DMS114 treated with DMSO at 0.1 percent for 48 hours (cell line): ENCODE measurements around the gene PLCXD1.
"Not testable (repeated sequence)": the region's sequence is repeated elsewhere in the genome, so short reads cannot be mapped to it uniquely, and the experiment has no call there.

Experiments
- DNase-seq: peaks from one replicate; lab custom pipeline; 2025; ENCODE audit not compliant: unreplicated experiment; lab: John Stamatoyannopoulos, UW

Gene PLCXD1, protein sequence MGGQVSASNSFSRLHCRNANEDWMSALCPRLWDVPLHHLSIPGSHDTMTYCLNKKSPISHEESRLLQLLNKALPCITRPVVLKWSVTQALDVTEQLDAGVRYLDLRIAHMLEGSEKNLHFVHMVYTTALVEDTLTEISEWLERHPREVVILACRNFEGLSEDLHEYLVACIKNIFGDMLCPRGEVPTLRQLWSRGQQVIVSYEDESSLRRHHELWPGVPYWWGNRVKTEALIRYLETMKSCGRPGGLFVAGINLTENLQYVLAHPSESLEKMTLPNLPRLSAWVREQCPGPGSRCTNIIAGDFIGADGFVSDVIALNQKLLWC

DNA sequence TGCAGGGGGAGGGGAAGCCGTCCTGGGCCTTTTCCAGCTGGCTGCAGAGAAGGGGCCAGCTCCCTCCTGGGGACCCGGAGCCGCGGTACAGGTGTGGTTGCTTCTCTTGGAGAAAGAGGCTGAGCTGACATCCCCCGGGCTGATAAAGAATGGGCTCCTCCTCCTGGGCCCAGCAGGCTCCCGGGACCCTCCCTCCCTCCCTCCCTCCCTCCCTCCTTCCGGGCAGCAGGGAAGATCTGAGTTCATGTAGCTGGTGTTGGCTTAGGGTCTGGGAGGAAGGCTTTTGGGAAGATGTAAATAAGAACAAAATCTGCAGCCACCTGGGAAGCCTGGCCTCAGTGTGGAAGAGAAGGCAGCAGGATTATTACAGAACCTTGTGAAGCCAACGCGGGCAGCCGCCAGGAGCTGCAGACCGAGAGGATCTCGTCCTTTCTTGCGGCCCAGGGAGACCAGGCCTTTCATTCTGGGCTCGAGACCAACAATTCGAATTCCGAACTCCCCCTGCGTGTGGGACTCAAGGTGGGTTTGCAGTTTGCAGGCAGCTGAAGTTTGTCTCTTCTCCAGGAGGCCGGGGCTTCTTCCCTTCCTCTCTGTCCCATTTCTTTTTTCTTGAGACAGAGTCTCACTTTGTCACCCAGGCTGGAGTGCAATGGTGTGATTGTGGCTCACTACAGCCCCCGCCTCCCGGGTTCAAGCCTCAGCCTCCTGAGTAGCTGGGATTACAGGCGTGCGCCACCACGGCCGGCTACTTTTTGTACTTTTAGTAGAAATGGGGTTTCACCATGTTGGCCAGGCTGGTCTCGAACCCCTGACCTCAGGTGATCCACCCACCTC is at the start of gene PLCXD1:
Gene PLCXD1, plus strand, starts transcription at position 216 of the 834 bp plus-strand sequence. CDS start 2,807 bp downstream, outside the sequence.
- no peak for DNase-seq

DNA sequence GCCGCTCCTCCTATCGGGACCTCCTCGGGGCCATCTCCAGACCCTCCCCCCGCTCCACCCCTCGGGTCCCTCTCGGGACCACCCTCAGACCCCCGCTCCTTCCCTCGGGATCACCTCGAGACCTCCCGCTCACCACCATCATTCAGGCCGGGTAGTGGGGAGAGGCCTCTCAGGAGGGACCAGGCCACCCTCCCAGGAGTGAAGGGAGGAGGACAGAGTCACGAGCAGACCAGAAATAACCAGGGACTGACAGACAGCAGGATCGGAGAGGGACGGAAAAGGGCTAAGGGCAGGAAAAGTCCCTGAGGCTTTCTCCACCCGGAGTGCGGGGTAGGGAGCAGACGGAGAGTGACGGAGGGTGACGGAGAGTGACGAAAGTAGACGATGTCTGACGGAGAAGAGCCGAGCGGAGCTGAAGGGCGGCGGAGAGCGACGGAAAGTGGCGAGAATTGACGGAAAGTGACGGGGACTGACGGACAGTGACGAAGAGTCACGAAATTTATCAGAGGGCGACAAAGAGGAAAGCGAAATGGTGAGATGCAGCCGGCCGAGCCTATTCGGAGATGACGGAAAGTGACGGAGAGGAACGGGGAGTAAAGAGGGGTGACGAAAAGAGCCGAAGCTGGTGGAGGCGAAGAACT is 49.4 kb upstream of the PLCXD1 start:
- DNase-seq: not testable (repeated sequence)

DNA sequence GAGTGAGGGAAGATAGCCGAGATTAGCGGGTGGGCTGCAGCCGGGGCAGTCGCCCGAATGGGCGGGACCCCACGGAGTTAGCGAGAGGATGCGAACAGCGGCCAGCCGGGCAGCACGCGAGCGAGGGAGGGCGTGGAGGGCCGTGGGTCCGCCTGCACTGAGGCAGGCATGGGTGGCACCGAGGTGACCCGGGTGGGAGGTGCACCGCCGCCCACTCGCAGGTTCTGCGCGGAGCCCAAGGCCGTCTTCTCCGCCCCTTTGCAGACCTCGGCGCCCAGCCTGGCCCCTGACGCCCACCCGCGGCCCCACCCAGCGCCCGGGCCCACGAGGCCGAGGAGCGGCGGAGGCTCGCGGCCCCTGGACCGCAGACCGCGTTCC is 48.9 kb upstream of the PLCXD1 start:
- DNase-seq: not testable (repeated sequence)

DNA sequence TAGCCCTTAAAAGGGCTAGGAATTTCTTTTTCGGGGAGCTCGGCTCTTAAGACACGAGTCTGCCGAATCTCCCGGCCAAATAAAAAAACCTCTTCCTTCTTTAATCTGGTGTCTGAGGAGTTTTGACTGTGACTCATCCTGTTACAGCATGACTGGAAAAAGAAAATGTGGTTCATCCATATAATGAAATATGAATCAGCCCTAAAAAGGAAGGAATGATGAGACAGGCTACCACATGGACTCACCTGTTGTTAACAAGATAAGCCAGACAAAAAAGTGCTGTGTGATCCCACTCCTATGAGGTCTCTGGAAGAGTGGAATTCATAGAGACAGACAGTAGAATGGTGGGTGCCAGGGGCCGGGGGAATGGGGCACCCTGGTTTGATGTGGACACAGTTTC is 45.0 kb upstream of the PLCXD1 start:
- not testable (repeated sequence) for DNase-seq

DNA sequence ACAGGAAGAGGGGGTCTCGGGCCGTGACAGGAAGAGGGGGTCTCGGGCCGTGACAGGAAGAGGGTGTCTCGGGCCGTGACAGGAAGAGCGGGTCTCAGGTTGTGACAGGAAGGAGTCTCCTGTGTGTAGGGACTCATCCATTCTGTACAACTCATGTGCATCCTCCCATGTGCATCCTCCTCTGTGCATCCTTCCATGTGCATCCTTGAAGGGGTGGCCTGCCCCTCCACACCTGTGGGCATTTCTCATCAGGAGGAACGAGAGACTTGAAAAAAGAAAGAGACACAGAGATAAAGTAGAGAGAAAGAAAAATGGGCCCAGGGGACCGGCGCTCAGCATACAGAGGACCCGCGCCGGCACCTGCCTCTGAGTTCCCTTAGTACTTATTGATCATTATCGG is 30.2 kb upstream of the PLCXD1 start:
- DNase-seq: no peak

DNA sequence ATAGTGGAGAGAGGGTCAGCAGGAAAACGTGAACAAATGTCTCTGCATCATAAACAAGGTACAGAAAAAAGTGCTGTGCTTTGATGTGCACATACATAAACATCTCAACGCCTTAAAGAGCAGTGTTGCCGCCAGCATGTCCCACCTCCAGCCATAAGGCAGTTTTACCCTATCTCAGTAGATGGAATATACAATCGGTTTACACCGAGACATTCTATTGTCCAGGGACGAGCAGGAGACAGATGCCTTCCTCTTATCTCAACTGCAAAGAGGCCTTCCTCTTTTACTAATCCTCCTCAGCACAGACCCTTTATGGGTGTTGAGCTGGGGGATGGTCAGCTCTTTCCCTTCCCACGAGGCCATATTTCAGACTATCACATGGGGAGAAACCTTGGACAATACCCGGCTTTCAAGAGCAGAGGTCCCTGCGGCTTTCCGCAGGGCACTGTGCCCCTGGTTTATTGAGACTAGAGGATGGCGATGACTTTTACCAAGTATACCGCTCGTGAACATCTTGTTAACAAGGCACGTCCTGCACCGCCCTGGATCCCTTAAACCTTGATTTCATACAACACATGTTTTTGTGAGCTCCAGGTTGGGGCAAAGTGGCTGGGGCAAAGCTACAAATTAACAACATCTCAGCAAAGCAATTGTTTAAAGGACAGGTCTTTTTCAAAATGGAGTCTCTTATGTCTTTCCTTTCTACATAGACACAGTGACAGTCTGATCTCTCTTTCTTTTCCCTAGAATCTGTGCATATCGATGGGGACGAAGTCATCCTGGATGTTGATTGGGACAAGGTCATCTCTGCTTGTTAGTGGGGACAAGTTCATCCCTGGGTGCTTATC is 29.6 kb upstream of the PLCXD1 start:
- not testable (repeated sequence) for DNase-seq

DNA sequence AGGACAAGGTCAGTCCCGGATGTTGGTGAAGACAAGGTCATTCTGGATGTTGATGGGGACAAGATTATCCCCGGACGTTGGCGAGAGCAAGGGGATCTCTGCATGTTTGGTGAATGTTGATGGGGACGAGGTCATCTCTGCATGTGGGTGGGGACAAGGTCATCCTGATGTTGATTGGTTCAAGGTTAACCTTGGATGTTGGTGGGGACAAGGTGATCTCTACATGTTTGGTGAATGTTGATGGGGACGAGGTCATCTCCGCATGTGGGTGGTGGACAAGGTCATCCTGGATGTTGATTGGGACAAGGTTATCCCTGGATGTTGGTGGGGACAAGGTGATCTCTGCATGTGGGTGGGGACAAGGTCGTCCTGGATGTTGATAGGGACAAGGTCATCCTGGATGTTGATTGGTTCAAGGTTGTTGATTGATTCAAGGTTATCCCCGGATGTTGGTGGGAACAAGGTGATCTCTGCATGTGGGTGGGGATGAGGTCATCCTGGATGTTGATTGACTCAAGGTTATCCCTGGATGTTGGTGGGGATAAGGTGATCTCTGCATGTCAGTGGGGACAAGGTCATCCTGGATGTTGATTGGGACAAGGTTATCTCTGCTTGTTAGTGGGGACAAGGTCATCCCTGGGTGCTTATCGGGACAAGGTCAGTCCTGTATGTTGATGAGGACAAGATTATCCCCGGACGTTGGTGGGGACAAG is 28.8 kb upstream of the PLCXD1 start:
- no peak for DNase-seq

DNA sequence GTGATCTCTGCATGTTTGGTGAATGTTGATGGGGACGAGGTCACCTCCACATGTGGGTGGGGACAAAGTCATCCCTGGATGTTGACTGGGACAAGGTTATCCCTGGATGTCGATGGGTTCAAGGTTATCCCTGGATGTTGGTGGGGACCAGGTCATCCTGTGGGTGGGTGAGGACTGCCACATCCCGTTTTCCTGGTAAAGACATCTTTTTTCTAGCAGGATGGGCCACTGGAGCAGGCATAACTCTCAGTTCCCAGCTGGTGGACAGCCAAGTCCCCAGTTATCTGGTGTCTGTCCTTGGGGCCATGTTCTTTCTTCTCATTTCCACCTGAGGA is 28.3 kb upstream of the PLCXD1 start:
- no peak for DNase-seq

DNA sequence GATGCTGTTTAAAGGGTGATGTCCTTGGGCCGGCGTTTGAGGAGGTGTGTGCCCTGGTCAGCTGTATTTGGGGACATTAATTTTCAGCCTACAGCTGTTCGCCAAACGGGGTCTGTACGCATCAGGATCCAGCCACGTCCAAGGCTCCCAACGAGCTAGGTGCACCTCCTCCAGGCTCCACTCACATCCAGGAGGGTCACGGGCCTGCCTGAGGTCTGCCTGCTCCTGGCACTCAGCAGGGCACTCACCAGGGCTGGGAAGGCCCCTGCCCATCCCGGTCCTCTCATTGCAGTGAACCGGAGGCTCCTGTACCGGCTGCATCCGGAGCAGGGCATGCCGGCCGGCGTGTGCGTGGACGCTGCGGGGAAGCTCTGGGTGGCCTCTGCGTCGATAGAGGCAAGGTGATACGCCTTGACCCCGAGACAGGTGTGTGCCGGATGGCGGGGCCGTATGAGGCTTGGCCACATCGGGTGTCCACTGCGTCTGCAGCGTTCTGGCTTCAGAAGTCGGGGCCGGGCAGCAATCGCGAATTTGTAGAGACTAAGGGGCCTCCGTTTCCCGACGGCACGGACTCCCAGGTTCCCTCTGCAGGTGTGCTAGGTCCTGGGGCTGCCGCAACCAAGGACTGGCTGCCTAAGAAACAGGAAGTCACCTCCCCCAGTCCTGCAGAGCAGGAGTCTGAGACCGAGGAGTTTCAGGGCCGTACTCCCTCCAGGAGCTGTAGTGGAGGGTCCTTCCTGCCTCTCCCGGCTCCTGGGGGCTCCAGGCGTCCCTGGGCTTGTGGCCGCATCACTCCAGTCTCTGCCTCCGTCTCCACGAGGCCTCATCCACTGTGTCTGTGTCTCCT is 27.5 kb upstream of the PLCXD1 start:
- no peak for DNase-seq

DNA sequence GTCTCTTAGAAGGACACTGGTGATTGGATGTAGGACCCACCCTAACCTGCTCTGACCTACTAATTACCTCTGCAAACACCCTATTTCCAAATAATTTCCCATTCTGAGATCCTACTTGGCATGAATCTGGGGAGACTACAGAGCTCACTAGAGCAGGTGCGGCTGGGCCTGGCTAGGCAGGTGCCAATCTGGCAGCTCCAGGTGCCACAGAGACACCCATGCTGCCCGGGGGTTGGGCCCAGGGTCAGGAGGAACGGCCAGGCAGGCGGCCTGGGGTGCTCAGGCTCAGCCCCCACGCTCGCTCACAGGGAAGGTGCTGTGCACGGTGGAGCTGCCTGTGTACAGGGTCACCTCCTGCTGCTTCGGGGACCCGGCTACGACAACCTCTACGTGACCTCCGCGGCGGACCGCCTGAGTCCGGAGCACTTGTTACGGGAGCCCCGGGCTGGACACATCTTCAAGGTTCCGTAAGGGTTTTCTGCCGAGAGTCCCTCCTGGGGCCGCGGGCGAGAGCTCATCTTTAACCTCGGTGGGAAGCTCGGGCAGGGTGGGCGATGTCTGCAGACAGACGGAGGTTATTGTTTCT is 26.5 kb upstream of the PLCXD1 start:
- DNase-seq: no peak

DNA sequence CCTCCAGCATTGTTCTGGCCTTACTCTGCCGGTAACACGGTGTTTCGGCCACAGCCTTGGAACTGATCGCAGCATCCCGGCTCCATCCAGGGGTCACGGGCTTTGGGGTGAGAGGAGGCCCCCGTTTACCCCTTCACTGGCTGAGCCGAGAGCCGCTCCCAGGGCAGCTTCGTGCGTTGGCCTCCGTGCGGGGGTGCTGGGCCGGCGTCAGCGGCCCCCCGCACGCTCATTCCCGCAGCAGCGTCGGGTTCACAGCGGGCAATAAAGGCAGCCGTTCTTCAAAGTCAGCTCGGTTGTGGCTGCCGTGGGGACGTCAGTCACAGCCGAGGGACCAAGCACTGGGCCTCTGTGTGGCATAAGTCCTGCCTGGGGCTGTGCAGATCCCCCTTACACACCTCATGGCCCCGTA is 25.3 kb upstream of the PLCXD1 start:
- DNase-seq: no peak

DNA sequence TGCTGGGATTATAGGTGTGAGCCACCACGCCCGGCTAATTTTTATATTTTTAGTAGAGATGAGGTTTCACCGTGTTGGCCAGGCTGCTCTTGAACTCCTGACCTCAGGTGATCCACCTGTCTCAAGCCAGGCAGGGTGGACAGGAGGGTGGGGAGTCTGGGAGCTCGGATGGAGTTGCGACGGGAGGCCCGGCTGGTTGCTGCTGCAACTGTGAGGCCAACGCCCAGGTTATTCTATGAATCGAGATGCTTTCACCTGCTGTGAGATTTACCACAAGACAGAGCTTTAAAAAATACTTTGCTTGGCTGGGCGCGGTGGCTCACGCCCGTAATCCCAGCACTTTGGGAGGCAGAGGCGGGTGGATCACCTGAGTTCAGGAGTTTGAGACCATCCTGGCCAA is 24.1 kb upstream of the PLCXD1 start:
- not testable (repeated sequence) for DNase-seq

DNA sequence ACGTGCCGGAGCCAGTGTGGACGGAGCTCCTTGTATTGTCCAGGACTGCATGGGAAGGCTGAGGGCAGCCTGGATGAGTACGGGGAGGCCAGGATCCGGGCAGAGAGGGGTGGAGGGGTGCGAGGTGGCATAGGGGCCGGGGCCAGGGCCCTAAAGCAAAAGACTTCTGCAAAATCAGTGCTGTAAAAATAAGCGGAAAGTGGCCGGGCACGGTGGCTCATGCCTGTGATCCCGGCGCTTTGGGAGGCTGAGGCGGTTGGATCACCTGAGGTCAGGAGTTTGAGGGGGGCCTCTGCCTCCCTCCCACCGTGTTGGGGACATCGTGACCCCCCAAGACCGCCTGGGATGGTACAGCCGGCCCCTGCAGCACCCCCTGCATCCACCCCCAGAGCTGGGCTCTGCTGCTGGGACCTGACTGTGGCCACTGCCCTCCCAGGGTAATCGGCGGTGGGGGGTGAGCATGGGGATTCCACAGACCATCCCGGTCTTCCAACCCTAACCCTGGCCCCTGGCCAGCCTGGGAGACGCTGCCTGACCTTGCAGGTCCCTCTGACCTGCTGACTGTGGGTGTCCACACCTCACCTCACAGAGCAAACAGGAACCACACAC is 23.4 kb upstream of the PLCXD1 start:
- DNase-seq: no peak

DNA sequence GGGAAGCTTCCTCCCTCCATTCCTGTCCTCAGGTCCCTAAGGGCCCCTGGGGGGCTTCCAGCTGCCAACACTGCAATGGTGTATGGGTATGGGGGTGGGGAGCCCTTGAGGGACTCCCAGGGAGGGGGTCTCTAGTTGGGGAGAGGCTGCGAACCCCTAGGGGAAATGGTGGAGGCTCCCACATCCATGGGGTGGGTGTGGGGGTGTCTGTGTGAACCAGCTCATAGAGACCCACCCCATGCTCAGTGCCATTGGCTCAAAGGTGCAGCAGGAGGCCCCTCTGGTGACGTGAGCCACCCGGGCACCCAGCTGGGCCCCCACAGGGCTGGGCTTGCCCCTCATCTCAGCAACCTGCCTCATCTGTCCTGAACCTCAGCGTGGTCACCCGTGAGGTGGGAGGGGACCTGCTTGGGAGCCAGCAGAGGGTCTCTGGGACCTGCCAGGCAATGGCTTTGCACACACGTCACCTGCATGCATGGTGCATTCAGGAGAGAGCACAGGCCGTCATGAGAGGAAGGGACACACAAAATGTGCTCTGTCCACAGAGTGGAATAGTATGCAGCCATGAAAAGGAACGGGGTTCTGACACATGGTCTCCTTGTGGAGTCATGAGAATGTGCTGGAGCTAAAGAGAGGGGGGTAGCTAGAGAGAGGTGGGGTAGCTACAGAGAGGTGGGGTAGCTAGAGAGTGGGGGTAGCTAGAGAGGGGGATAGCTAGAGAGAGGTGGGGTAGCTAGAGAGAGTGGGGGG is 22.7 kb upstream of the PLCXD1 start:
- DNase-seq: no peak

DNA sequence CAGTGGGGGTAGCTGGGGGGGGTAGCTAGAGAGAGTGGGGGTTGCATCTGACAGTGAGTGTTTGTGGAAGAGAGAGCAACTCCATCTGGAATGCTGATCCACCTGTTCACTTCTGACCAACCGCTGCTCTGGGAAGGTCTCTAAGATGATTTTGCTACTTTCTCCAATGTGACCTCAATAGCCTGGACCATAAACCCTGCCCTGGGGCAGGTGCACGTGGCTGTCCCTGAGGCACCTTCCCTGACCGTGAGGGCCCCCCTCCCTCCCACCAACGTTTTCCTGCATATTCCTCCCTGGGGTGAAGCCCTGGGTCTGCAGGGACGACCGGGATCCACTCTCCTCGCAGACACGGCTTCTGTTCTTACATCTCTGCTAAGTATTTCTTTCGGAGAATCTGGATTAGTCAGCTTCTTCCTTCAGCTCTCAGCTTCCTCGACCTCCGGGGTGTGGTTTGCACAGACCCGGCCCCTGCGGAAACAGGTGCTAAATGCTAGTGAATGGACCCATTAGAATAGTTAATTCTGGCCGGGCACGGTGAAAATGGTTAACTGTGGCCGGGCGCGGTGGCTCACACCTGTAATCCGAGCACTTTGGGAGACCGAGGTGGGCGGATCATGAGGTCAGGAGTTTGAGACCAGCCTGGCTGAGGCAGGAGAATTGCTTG is 21.4 kb upstream of the PLCXD1 start:
- DNase-seq: no peak

DNA sequence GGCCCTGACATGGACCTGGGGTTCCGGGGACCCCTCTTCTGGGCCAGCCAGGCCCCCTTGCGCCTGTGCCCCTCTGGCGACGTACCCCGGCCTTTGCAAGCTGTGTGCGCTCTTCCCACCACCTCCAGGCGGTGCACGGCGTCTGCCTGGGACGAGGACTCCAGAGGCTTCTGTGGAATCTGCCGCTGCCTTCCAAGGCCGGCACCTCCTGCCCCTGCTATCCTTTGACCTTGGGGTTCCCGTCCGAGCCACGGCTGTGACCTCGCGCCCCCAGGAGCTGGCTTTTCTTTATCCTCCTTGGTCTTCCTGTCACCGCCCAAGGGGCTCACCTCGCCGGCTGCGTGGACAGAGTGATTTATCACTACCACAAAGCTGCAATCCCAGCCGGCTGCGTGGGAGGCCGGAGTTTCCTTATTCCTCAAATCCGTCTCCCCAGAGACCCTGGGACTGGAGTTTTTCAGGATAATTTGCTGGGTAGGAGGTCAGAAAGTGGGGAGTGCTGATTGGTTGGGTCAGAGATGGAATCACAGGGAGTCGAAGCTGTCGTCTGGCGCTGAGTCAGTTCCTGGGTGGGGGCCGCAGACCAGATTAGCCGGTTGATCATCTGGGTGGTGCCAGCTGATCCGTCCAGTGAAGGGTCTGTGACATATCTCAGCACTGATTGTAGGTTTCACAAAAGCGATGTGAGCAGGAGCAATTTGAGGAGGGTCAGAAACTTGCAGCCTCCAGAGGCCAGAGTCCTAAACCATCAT is 19.8 kb upstream of the PLCXD1 start:
- no peak for DNase-seq

DNA sequence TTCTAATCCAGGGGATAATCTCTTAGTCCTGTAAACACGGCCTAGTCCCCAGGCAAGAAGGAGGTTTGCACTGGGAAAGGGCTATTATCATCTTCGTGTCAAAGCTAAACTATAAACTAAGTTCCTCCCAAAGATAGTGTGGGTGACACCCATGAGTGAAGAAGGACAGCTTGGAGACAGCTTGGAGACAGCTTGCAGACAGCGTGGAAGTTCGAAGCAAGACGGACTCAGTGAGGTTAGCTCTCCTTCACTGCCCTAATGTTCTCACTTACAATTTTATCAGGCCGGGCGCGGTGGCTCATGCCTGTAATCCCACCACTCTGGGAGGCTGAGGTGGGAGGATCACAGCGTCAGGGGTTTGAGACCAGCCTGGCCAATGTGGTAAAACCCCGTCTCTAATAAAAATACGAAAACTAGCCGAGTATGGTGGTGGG is 19.2 kb upstream of the PLCXD1 start:
- DNase-seq: no peak
